Ascending aorta (tissue), 2 donors: ENCODE measurements around the gene ANKRD63. TPM values are rescaled to one million over a fixed set of nuclear protein-coding genes. Genes with fewer than 3 reads are reported as not detected.

ENCODE experiments used
- DNase-seq, 2 donors: peaks; one replicate each; pipeline ENCODE4 v3.0.0-alpha.2; 2019; ENCODE audit warnings: low spot score in 2 of 2
- H3K27ac ChIP-seq, 2 donors: fragments of 200-600 bp; sonication (generic); one replicate each; pipeline ENCODE4 v1.5.1; 2016 to 2017; ENCODE audit warnings: mild to moderate bottlenecking in 1 of 2
- H3K27me3 ChIP-seq: fragments of 200-600 bp; sonication (generic); one replicate; pipeline ENCODE4 v1.5.1; 2017
- H3K36me3 ChIP-seq, 2 donors: fragments of 200-600 bp; sonication (generic); one replicate each; pipeline ENCODE4 v1.5.1; 2016
- H3K4me1 ChIP-seq, 2 donors: fragments of 200-600 bp; sonication (generic); one replicate each; pipeline ENCODE4 v1.5.1; 2016 to 2017; ENCODE audit warnings: mild to moderate bottlenecking in 1 of 2
- H3K4me3 ChIP-seq, 2 donors: fragments of 200-600 bp; sonication (generic); one replicate each; pipeline ENCODE4 v1.5.1; 2016 to 2017; ENCODE audit warnings: mild to moderate bottlenecking in 1 of 2
- H3K9me3 ChIP-seq, 2 donors: fragments of 200-600 bp; sonication (generic); one replicate each; pipeline ENCODE4 v1.5.1; 2016
- CTCF ChIP-seq, 3 experiments: fragments of 200-600 bp in 2 of 3; fragments of 450-650 bp in 1 of 3; sonication (generic) in 2 of 3; IDR thresholded peaks; one replicate each; pipeline ENCODE4 v1.5.1; 2016 to 2019; ENCODE audit warnings: antibody characterized with exemption in 3 of 3, mild to moderate bottlenecking in 1 of 3, moderate library complexity in 1 of 3
- intact Hi-C: fragments of 100-400 bp; cut with DNase I; formaldehyde crosslinking; loops from one replicate; pipeline ENCODE4 v1.15.1; 2023
- total RNA-seq: library from RNA; depleted of rRNA; stranded (reverse); fragments of >200 nt; gene quantifications from one replicate; pipeline ENCODE4 v1.1.0, GENCODE V29; 2016

ANKRD63 gene
- total RNA-seq, 1 donor from 2014 or later, result not detected

GRCh38 chr15:40325188-40325587 lies 42.3 kb upstream of the ANKRD63 start:
- H3K27me3 ChIP-seq, result no peaks in the 10 kb centered on the region
- no peak for TF ChIP-seq CTCF (IDR thresholded peaks at IDR 0.05)
- H3K27ac ChIP-seq, result peak overlapping the region; percentile 98 to 99
- H3K4me3 ChIP-seq, result peak overlapping the region; percentile 74 to 82
- intact Hi-C loops, result no loop called here
- H3K36me3 ChIP-seq, result no peaks in the 10 kb centered on the region
- no peak for DNase-seq
- no peaks in the 10 kb centered on the region for H3K9me3 ChIP-seq
- H3K4me1 ChIP-seq, result peaks cover 43 to 48% of the 10 kb centered on the region in 2 donors

GRCh38 chr15:40323953-40324937 lies 41.4 kb upstream of the ANKRD63 start:
- Histone ChIP-seq H3K4me1 (peaks cover 39 to 40% of the 10 kb centered on the region in 2 donors), H3K9me3 (no peaks in the 10 kb centered on the region), H3K27ac (peak overlapping the region; percentile 90 to 98), H3K36me3 (no peaks in the 10 kb centered on the region), H3K27me3 (no peaks in the 10 kb centered on the region), H3K4me3 (peak overlapping the region; percentile 74 to 82)
- intact Hi-C loops, result loop anchor here (1.0 to 5.0 kb wide), 6 partner anchors 12 to 1093 kb away; partner anchors contain the start of genes CCDC9B, IVD and RTF1
- TF ChIP-seq CTCF (IDR thresholded peaks at IDR 0.05), result no peak
- DNase-seq, result no peak

- H3K36me3 ChIP-seq, result no peaks in the 10 kb centered on the region
- H3K27me3 ChIP-seq, result no peaks in the 10 kb centered on the region
- H3K4me3 ChIP-seq, result peak within 1 kb of the TSS; percentile 74 to 82
- intact Hi-C loops, result loop anchor here (1.0 to 5.0 kb wide), 5 partner anchors 17 to 1093 kb away; partner anchors contain the start of genes CCDC9B, IVD and RTF1
- TF ChIP-seq CTCF (IDR thresholded peaks at IDR 0.05), result peak; percentile 66 to 83 (median 67)
- H3K9me3 ChIP-seq, result no peaks in the 10 kb centered on the region
- DNase-seq, result peak; percentile 74 to 96
- H3K4me1 ChIP-seq, result peaks cover 30 to 32% of the 10 kb centered on the region in 2 donors
- H3K27ac ChIP-seq, result peak within 1 kb of the TSS; percentile 90 to 98
Measured at GRCh38 chr15:40323239-40323952, 40.5 kb upstream of the ANKRD63 start, which contains the start of gene INAFM2. TSS of gene INAFM2 (plus strand) at chr15:40323692. CDS start at chr15:40324056, 364 bp downstream.

GRCh38 chr15:40322531-40323238 lies 39.8 kb upstream of the ANKRD63 start:
- no peak for DNase-seq
- TF ChIP-seq CTCF (IDR thresholded peaks at IDR 0.05), result no peak
- no peaks in the 10 kb centered on the region for H3K36me3 ChIP-seq
- intact Hi-C loops, result loop anchor here (1.0 to 5.0 kb wide), 5 partner anchors 18 to 1094 kb away; partner anchors contain the start of genes CCDC9B, IVD and RTF1
- peak overlapping the region; percentile 74 to 82 for H3K4me3 ChIP-seq
- peaks cover 26% of the 10 kb centered on the region in 2 donors for H3K4me1 ChIP-seq
- H3K27me3 ChIP-seq, result no peaks in the 10 kb centered on the region
- H3K9me3 ChIP-seq, result no peaks in the 10 kb centered on the region
- H3K27ac ChIP-seq, result peak overlapping the region; percentile 69 to 86

- no peaks in the 10 kb centered on the region for H3K36me3 ChIP-seq
- H3K9me3 ChIP-seq, result no peaks in the 10 kb centered on the region
- peaks cover 8 to 14% of the 10 kb centered on the region in 2 donors for H3K4me1 ChIP-seq
- no peaks in the 10 kb centered on the region for H3K27me3 ChIP-seq
- H3K4me3 ChIP-seq, result no peak overlapping the region
- DNase-seq, result no peak
- intact Hi-C loops, result loop anchor here (1.0 to 5.0 kb wide), 2 partner anchors 101 to 219 kb away; no protein-coding TSS in a partner anchor
- peak overlapping the region; percentile 23 to 86 for H3K27ac ChIP-seq
- peak; percentile 84 to 87 (median 87) for TF ChIP-seq CTCF (IDR thresholded peaks at IDR 0.05)
Measured at GRCh38 chr15:40320931-40321371, 38.1 kb upstream of the ANKRD63 start.
